HCT116 (cell line): ENCODE results near the gene TENT4A. TPM values are rescaled to one million over a fixed set of nuclear protein-coding genes. Genes with fewer than 3 reads are reported as not detected.

Experiments
- ATAC-seq: fragments of 200-7000 bp; cut with Tn5 transposase; 2 replicates; pipeline ENCODE4 v1.9.1; 2020; ENCODE audit warnings: mild to moderate bottlenecking, moderate library complexity
- BruUV-seq: library from RNA; stranded (reverse); fragments of 400-500 nt; replicated peaks from 2 replicates; lab custom pipeline; 2021; lab: Mats Ljungman, UMichigan
- CTCF ChIA-PET: fragments of 300-600 bp; sonication (Branson Sonifier 250); formaldehyde crosslinking; loops from one replicate; lab custom pipeline; 2021; ENCODE audit warnings: antibody characterized with exemption; lab: Charles Lee
- POLR2A ChIA-PET: fragments of 300-600, 350-600 bp; sonication (Branson Sonifier 250); formaldehyde crosslinking; loops from one replicate; lab custom pipeline; 2021; ENCODE audit warnings: antibody characterized with exemption; lab: Charles Lee
- RAD21 ChIA-PET, 2 experiments: fragments of 300-600 bp; sonication (Branson Sonifier 250); formaldehyde crosslinking; loops; one replicate each; lab custom pipeline; 2023; ENCODE audit warnings: low total read pairs in 2 of 2; ENCODE audit not compliant: uncharacterized antibody in 2 of 2, unreplicated experiment in 2 of 2, low non-redundant PET in 1 of 2; lab: Charles Lee
- DNase-seq: peaks from one replicate; pipeline ENCODE4 v3.0.0-alpha.2; 2010; ENCODE audit warnings: low read depth, low spot score
- H2AFZ ChIP-seq: fragments of 200-600 bp; shearing (Covaris generic), sonication (generic); 2 replicates; pipeline ENCODE4 v1.6.1; 2017; ENCODE audit warnings: low read depth, mixed run types, mixed read lengths, antibody characterized with exemption, low read length; ENCODE audit not compliant: poor library complexity, severe bottlenecking
- H3K27ac ChIP-seq: 2 replicates; pipeline ENCODE4 v1.5.1; 2012; ENCODE audit warnings: low read depth, low read length
- H3K27me3 ChIP-seq: fragments of 200-600 bp; sonication (generic); 2 replicates; pipeline ENCODE4 v1.6.1; 2016; ENCODE audit warnings: mixed run types, low read length, mixed read lengths; ENCODE audit not compliant: insufficient read depth
- H3K36me3 ChIP-seq, 2 experiments: fragments of 200-500 bp in 1 of 2; fragments of 200-600 bp in 1 of 2; sonication (Bioruptor generic) in 1 of 2; sonication (generic) in 1 of 2; 2 replicates each; pipeline versions ENCODE4 v1.5.1 to v1.6.1; 2014 to 2016; ENCODE audit warnings: low read length in 2 of 2, inconsistent platforms in 1 of 2, mixed read lengths in 1 of 2, mixed run types in 1 of 2; ENCODE audit not compliant: insufficient read depth in 2 of 2, control insufficient read depth in 1 of 2
- H3K4me1 ChIP-seq, 2 experiments: fragments of 200-600 bp in 1 of 2; sonication (generic) in 1 of 2; 2 replicates each; pipeline versions ENCODE4 v1.5.1 to v1.6.1; 2012 to 2017; ENCODE audit warnings: low read length in 2 of 2, inconsistent platforms in 1 of 2, mild to moderate bottlenecking in 1 of 2, mixed read lengths in 1 of 2, mixed run types in 1 of 2, moderate library complexity in 1 of 2; ENCODE audit not compliant: insufficient read depth in 2 of 2, control insufficient read depth in 1 of 2
- H3K4me2 ChIP-seq: fragments of 200-600 bp; sonication (generic); 2 replicates; pipeline ENCODE4 v1.6.1; 2017; ENCODE audit warnings: mixed run types, low read length, mixed read lengths
- H3K4me3 ChIP-seq, 2 experiments: fragments of 200-600 bp in 1 of 2; sonication (generic) in 1 of 2; replicated peaks in 1 of 2; 2 replicates each; pipeline ENCODE4 v1.5.1; 2011 to 2016; ENCODE audit warnings: low read length in 2 of 2, control low read depth in 1 of 2, low read depth in 1 of 2, mild to moderate bottlenecking in 1 of 2, mixed read lengths in 1 of 2, mixed run types in 1 of 2
- H3K79me2 ChIP-seq: fragments of 200-600 bp; sonication (generic); 2 replicates; pipeline ENCODE4 v1.6.1; 2017; ENCODE audit warnings: mild to moderate bottlenecking, mixed run types, low read length, moderate library complexity, mixed read lengths; ENCODE audit not compliant: insufficient read depth
- H3K9ac ChIP-seq: fragments of 200-600 bp; sonication (generic); 2 replicates; pipeline ENCODE4 v1.6.1; 2016; ENCODE audit warnings: low read length, mixed read lengths
- H3K9me2 ChIP-seq: fragments of 200-600 bp; sonication (generic), shearing (Covaris generic); 2 replicates; pipeline ENCODE4 v1.6.1; 2017; ENCODE audit warnings: mixed run types, mild to moderate bottlenecking, moderate library complexity; ENCODE audit not compliant: insufficient read depth
- H3K9me3 ChIP-seq, 2 experiments: fragments of 200-500 bp in 1 of 2; fragments of 200-600 bp in 1 of 2; sonication (Bioruptor generic) in 1 of 2; sonication (generic) in 1 of 2; 2 replicates each; pipeline ENCODE4 v1.6.1; 2014 to 2017; ENCODE audit warnings: low read length in 2 of 2, mixed read lengths in 2 of 2, inconsistent platforms in 1 of 2, low read depth in 1 of 2, mild to moderate bottlenecking in 1 of 2, mixed run types in 1 of 2, moderate library complexity in 1 of 2; ENCODE audit not compliant: control insufficient read depth in 1 of 2, insufficient read depth in 1 of 2
- H4K20me1 ChIP-seq: fragments of 200-600 bp; sonication (generic), shearing (Covaris generic); 2 replicates; pipeline ENCODE4 v1.6.1; 2017; ENCODE audit warnings: mixed run types, mild to moderate bottlenecking, moderate library complexity; ENCODE audit not compliant: insufficient read depth
- CBX3 ChIP-seq: IDR thresholded peaks from 2 replicates; pipeline ENCODE4 v1.6.1; 2012; ENCODE audit warnings: low read depth
- CTCF ChIP-seq, 3 experiments: fragments of 200-600 bp in 1 of 3; sonication (generic) in 1 of 3; IDR thresholded peaks in 2 of 3; conservative IDR thresholded peaks in 1 of 3; 2 replicates each; pipeline ENCODE4 v1.5.1; 2012 to 2017; ENCODE audit warnings: low read depth in 2 of 3, low read length in 2 of 3, antibody characterized with exemption in 1 of 3, borderline replicate concordance in 1 of 3, control low read depth in 1 of 3, mild to moderate bottlenecking in 1 of 3, mixed read lengths in 1 of 3, mixed run types in 1 of 3, moderate library complexity in 1 of 3; ENCODE audit not compliant: insufficient read depth in 1 of 3
- EZH2 ChIP-seq: fragments of 200-600 bp; sonication (generic); IDR thresholded peaks from 2 replicates; pipeline ENCODE4 v1.6.1; 2017; ENCODE audit warnings: antibody characterized with exemption, mixed run types
- JUND ChIP-seq: IDR thresholded peaks from 2 replicates; pipeline ENCODE4 v1.6.1; 2012
- SRF ChIP-seq: IDR thresholded peaks from 2 replicates; pipeline ENCODE4 v1.6.1; 2012; ENCODE audit warnings: low read depth
- YY1 ChIP-seq: IDR thresholded peaks from 2 replicates; pipeline ENCODE4 v1.6.1; 2011; ENCODE audit warnings: low read length, low read depth, moderate library complexity, mild to moderate bottlenecking; ENCODE audit not compliant: insufficient replicate concordance; ENCODE audit errors: extremely low read depth
- ZBTB33 ChIP-seq: IDR thresholded peaks from 2 replicates; pipeline ENCODE4 v1.6.1; 2011; ENCODE audit warnings: mild to moderate bottlenecking, low read length, moderate library complexity; ENCODE audit not compliant: insufficient replicate concordance; ENCODE audit errors: extremely low read depth
- ZNF274 ChIP-seq: fragments of 200-500 bp; sonication (Bioruptor generic); IDR thresholded peaks from 2 replicates; pipeline ENCODE4 v1.6.1; 2014; ENCODE audit warnings: mild to moderate bottlenecking, low read depth, low read length, inconsistent platforms
- intact Hi-C: fragments of 100-400 bp; cut with micrococcal nuclease; formaldehyde crosslinking; loops from 2 replicates; pipeline ENCODE4 v1.10.0; 2022
- total RNA-seq: library from RNA; stranded (reverse); gene quantifications from one replicate; pipeline ENCODE4 v1.2.1, GENCODE V29; 2021; ENCODE audit not compliant: unreplicated experiment
- TF ChIP-seq, protein P1 (sequence below): IDR thresholded peaks from 2 replicates; pipeline ENCODE4 v1.6.1; 2012
- TF ChIP-seq, protein P2 (sequence below): IDR thresholded peaks from 2 replicates; pipeline ENCODE4 v1.6.1; 2012; ENCODE audit warnings: low read depth

TENT4A gene
- total RNA-seq, 1 experiment from 2014 or later, result 39.8 TPM

DNA sequence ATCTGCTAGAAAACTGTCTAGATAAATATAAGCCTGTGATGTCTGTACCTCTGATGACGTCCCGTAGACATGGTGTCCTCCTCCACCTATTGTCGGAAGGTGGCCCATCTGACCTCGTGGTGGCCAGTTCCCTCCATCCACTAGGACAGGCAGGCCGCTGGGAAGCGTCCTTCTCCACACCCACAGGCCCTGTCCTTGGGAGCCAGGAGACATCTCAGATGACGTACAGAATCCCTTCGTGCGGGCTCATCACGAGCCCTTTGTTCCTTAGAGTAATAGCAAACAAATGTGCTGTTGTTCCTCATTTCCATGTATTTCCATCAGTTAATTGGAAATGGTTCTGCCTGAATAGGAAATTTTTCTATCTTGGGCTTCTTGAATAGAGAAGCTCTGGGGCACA lies 38.3 kb upstream of the TENT4A start:
- no peak overlapping the region for H2AFZ ChIP-seq
- ChIA-PET POLR2A (no interaction called here), RAD21 (no interaction called here), CTCF (no interaction called here)
- BruUV-seq, result no TSS peak
- no peak for TF ChIP-seq CTCF (IDR thresholded peaks at IDR 0.05 in 2 of 3, conservative IDR thresholded peaks at IDR 0.05 in 1 of 3; ENCODE audit: borderline replicate concordance in 1 of 3, insufficient read depth in 1 of 3, low read depth in 2 of 3, low read length in 2 of 3)
- no peak for TF ChIP-seq YY1
- TF ChIP-seq, protein P1, sequence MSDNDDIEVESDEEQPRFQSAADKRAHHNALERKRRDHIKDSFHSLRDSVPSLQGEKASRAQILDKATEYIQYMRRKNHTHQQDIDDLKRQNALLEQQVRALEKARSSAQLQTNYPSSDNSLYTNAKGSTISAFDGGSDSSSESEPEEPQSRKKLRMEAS, result no peak
- TF ChIP-seq CBX3, result no peak
- no peak for TF ChIP-seq ZBTB33
- TF ChIP-seq SRF, result no peak
- TF ChIP-seq JUND, result no peak
- no peak for TF ChIP-seq ZNF274
- TF ChIP-seq EZH2, result no peak
- TF ChIP-seq, protein P2, sequence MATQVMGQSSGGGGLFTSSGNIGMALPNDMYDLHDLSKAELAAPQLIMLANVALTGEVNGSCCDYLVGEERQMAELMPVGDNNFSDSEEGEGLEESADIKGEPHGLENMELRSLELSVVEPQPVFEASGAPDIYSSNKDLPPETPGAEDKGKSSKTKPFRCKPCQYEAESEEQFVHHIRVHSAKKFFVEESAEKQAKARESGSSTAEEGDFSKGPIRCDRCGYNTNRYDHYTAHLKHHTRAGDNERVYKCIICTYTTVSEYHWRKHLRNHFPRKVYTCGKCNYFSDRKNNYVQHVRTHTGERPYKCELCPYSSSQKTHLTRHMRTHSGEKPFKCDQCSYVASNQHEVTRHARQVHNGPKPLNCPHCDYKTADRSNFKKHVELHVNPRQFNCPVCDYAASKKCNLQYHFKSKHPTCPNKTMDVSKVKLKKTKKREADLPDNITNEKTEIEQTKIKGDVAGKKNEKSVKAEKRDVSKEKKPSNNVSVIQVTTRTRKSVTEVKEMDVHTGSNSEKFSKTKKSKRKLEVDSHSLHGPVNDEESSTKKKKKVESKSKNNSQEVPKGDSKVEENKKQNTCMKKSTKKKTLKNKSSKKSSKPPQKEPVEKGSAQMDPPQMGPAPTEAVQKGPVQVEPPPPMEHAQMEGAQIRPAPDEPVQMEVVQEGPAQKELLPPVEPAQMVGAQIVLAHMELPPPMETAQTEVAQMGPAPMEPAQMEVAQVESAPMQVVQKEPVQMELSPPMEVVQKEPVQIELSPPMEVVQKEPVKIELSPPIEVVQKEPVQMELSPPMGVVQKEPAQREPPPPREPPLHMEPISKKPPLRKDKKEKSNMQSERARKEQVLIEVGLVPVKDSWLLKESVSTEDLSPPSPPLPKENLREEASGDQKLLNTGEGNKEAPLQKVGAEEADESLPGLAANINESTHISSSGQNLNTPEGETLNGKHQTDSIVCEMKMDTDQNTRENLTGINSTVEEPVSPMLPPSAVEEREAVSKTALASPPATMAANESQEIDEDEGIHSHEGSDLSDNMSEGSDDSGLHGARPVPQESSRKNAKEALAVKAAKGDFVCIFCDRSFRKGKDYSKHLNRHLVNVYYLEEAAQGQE, result no peak
- intact Hi-C loops, result no loop called here
- H3K9me2 ChIP-seq, result no peaks in the 10 kb centered on the region
- H3K9ac ChIP-seq, result no peak overlapping the region
- DNase-seq, result no peak
- no peaks in the 10 kb centered on the region for H3K9me3 ChIP-seq
- H3K4me3 ChIP-seq, result no peak overlapping the region
- peaks cover 0 to 13% of the 10 kb centered on the region in 2 experiments; a peak in 2 of 4 replicates for H3K4me1 ChIP-seq
- H3K36me3 ChIP-seq, result peaks cover 0 to 13% of the 10 kb centered on the region in 2 experiments; a peak in 1 of 4 replicates
- no peak for ATAC-seq
- no peaks in the 10 kb centered on the region for H3K27me3 ChIP-seq
- no peak overlapping the region for H3K27ac ChIP-seq
- H3K4me2 ChIP-seq, result no peak overlapping the region
- no peaks in the 10 kb centered on the region for H3K79me2 ChIP-seq
- no peaks in the 10 kb centered on the region for H4K20me1 ChIP-seq
